Endothelial cell of coronary artery (primary cell): ENCODE measurements around the gene OXTR. TPM values are rescaled to one million over a fixed set of nuclear protein-coding genes. Genes with fewer than 3 reads are reported as not detected.

Experiments used
- total RNA-seq: library from RNA; depleted of rRNA; stranded (reverse); fragments of >200 nt; gene quantifications from 2 replicates; pipeline ENCODE4 v1.2.3, GENCODE V29; 2014

Gene OXTR
- total RNA-seq, result 0.18 and 10.7 TPM in 2 replicates

DNA sequence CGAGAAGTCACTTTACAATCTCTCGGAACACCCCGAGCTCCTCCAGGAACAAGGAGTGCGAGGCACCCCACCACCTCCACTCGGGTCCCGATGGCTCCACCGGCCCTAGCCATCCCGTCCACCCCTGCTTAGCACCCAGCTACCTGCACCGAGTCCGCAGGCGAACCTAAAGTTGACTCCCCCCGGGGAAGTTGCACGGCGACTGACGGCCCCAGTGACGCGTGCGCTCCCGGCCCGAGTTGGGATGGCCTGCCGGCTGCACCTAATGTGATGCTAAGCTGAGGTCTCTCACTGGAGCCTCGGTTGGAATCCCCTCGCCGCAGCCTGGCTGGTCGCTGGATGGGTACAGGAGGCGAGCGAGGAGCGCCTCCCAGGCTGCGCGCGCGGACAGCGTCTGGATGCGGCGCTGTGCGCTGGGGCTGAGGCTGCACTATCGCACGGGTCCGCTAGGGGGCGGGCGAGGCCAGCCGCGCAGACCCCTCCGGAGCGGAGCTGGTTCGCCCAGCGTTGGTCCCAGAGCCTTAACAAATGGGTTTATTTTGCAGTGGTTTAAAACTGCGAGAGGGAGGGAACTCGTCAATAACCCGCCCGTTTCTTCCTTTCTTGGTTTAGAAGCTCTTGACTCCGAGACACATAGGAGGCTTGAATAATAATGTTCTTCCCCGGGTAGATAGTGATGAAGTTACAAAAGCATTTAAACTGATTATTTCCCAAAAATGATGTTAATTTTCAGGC is at the start of gene OXTR:
TSS of gene OXTR (minus strand) at position 526 of the 735 bp plus-strand sequence. CDS start 1,426 bp downstream, outside the sequence.

DNA sequence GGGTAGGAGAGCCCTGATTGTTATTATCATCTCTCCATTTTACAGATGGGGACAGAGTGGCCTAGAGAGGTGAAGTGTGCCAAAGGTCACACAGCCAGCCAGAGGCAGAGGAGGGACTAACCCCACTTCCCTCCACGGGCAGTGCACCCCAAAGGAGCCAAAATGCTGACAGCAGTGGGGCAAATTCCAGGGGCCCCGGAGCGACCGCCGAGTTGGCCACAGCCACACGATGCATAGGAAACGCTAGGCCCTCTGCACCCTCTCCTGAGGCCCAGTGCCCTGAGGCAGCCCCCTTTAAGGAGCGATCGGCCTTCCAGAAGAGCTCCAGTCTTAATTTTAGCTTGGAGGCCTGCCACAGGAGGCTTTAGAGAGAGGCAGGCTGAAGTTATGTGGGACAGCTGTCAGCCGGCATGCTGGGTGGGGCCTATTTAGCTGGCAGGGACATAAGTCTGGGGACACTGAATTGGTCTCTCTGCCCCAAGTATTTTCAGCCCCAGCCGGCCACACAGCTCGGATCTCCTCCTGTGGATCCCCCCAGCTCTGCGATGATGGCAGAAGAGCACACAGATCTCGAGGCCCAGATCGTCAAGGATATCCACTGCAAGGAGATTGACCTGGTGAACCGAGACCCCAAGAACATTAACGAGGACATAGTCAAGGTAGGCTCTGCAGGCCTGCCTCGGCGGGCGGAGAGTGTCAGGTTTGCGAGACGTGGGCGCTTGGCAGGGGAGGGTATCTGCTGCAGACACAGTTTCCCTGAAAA is 35.9 kb downstream of the OXTR start, which contains the start of gene CAV3:
TSS of gene CAV3 (plus strand) at position 471 of the 763 bp plus-strand sequence. CDS start at position 546, 75 bp downstream.

Other genes with a start within 250 kb of the OXTR start
- under 0.01 TPM in 1 of 2 replicates, not detected in the other for gene SSUH2, start 124.8 kb downstream of the OXTR start, total RNA-seq
- gene CAV3, start 35.8 kb downstream of the OXTR start, total RNA-seq, result not detected in 2 replicates
- gene RAD18, start 193.9 kb upstream of the OXTR start, total RNA-seq, result 8.9 and 13.1 TPM in 2 replicates